NCI-H146 (cell line): ENCODE measurements around the gene NRGN.

ENCODE experiments used
- DNase-seq: peaks from one replicate; lab custom pipeline; 2025; lab: John Stamatoyannopoulos, UW

NRGN gene

DNA sequence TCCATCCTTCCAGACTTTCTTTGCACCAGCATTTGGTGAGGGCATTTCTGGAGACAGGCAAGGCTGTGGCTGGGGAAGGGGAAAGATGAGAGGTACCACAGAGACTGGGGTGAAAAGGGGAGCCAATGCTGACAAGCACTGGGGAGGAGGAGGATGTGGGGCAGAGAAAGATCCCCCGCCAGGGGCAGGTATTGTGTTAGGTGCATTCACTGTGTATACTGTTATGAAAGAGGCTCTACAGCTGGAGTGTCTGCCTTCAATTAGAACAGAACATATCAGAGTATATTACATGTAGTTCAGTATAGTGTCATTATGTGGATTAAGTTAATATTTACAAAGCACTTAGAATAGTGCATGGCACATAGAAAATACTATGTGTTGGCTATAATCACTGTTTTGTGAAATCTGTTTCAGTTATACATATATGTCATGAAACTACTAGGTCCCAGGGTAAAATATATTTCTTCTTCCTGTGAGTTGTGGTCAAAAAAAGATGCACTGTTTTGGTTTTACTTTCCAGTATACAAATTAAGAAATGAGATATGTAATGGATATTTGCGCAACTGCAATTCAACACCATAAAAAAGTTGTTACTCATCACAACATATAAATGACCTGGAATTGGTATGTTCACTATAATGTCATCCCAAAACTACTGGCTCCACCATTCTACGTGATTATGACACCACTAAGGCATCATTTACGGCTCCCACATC is 52.0 kb downstream of the NRGN start:
- no peak for DNase-seq

- peak; percentile 42 for DNase-seq
Observed at GRCh38 chr11:124793466-124794278, 53.9 kb downstream of the NRGN start.

GRCh38 chr11:124796312-124796711 is 56.6 kb downstream of the NRGN start:
- no peak for DNase-seq
